BLaER1 treated with 17β-estradiol and CSF1 and Interleukin-3, amounts not matched to agents 10 nM and 100 nM (cell line): ENCODE measurements around the gene MYZAP.

Experiments
- H3K27ac ChIP-seq, 11 experiments: shearing (Covaris generic); formaldehyde crosslinking; 2 replicates each; pipeline ENCODE4 v1.8.1; 2022
- H3K27me3 ChIP-seq, 11 experiments: shearing (Covaris generic); formaldehyde crosslinking; 2 replicates each; pipeline ENCODE4 v1.8.1; 2022
- H3K36me3 ChIP-seq, 11 experiments: shearing (Covaris generic); formaldehyde crosslinking; 2 replicates each; pipeline ENCODE4 v1.8.1; 2022
- H3K4me1 ChIP-seq, 10 experiments: shearing (Covaris generic); formaldehyde crosslinking; 2 replicates each; pipeline ENCODE4 v1.8.1; 2022
- H3K4me2 ChIP-seq, 11 experiments: shearing (Covaris generic); formaldehyde crosslinking; 2 replicates each; pipeline ENCODE4 v1.8.1; 2022
- H3K4me3 ChIP-seq, 10 experiments: shearing (Covaris generic); formaldehyde crosslinking; 2 replicates each; pipeline ENCODE4 v1.8.1; 2022
- H3K9ac ChIP-seq, 11 experiments: shearing (Covaris generic); formaldehyde crosslinking; 2 replicates each; pipeline ENCODE4 v1.8.1; 2022
- H3K9me3 ChIP-seq, 11 experiments: shearing (Covaris generic); formaldehyde crosslinking; replicated peaks in 1 of 11; 2 replicates each; pipeline ENCODE4 v1.8.1; 2022
- H4K20me1 ChIP-seq, 11 experiments: shearing (Covaris generic); formaldehyde crosslinking; 2 replicates each; pipeline ENCODE4 v1.8.1; 2022
- Cebpa-rat ChIP-seq, 11 experiments: shearing (Covaris generic); IDR thresholded peaks; 2 replicates each; pipeline ENCODE4 v1.8.1; 2022

The MYZAP gene

GRCh38 chr15:57639306-57639705 is 47.6 kb downstream of the MYZAP start:
- Histone ChIP-seq H3K4me1 (peaks cover 0 to 6% (median 0%) of the 10 kb centered on the region in 10 experiments; a peak in 3 of 20 replicates), H3K4me3 (no peak overlapping the region), H3K9me3 (no peaks in the 10 kb centered on the region), H3K27ac (no peak overlapping the region), H3K9ac (no peak overlapping the region), H3K36me3 (no peaks in the 10 kb centered on the region), H4K20me1 (no peaks in the 10 kb centered on the region), H3K27me3 (no peaks in the 10 kb centered on the region), H3K4me2 (peak overlapping the region in 2 of 11 experiments; percentile 12; a peak in 1 of 22 replicates)
- no peak for TF ChIP-seq Cebpa-rat (IDR thresholded peaks at IDR 0.05)

DNA sequence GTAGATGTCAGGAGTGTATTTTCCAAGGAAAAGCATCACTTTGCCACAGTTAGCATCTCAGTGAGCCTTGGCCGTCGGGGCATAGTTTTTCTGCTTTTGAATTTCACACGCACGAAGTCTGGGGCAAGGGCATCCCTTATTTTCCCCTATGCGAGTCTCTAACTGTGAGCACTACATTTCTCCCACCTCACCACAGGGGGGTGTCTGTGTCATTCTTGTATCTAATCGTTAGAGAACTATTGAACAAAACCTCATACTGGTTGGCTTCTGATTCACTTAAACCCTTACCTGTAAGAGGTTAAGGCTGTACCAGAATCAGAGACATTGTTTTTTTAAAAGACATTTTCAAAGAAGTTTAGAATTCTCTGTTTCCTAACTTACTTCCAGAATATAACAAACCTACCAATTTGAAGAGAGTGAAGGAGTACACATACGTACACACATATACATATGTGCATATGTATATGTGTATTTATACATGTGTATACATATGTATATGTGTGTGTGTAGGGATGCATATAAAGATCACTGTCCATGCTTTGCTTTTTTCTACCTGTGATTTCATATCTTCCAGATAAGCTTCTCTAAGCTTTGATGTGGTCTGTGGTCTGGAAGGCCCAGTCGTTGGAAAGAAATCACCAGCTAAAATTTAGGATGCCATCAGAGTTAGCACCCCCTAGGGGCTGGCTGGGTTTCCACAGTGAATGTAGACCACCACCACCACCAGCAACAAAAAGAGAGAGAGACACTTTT is 49.4 kb downstream of the MYZAP start:
- H3K36me3 ChIP-seq = no peaks in the 10 kb centered on the region
- H3K4me1 ChIP-seq = peaks cover 0 to 12% (median 1%) of the 10 kb centered on the region in 10 experiments; a peak in 5 of 20 replicates
- H4K20me1 ChIP-seq = no peaks in the 10 kb centered on the region
- H3K27me3 ChIP-seq = no peaks in the 10 kb centered on the region
- no peaks in the 10 kb centered on the region for H3K9me3 ChIP-seq
- no peak overlapping the region for H3K4me3 ChIP-seq
- H3K27ac ChIP-seq = no peak overlapping the region
- no peak overlapping the region for H3K9ac ChIP-seq
- TF ChIP-seq Cebpa-rat (IDR thresholded peaks at IDR 0.05) = no peak
- H3K4me2 ChIP-seq = no peak overlapping the region

- Histone ChIP-seq H3K36me3 (no peaks in the 10 kb centered on the region), H3K27me3 (no peaks in the 10 kb centered on the region), H3K9ac (no peak overlapping the region), H3K9me3 (no peaks in the 10 kb centered on the region), H3K4me1 (peaks cover 0 to 24% (median 1%) of the 10 kb centered on the region in 10 experiments; a peak in 5 of 20 replicates), H3K4me3 (no peak overlapping the region), H4K20me1 (no peaks in the 10 kb centered on the region), H3K27ac (no peak overlapping the region), H3K4me2 (no peak overlapping the region)
- TF ChIP-seq Cebpa-rat (IDR thresholded peaks at IDR 0.05) = no peak
These were observed 52.1 kb downstream of the MYZAP start for GRCh38 chr15:57643826-57644225.

DNA sequence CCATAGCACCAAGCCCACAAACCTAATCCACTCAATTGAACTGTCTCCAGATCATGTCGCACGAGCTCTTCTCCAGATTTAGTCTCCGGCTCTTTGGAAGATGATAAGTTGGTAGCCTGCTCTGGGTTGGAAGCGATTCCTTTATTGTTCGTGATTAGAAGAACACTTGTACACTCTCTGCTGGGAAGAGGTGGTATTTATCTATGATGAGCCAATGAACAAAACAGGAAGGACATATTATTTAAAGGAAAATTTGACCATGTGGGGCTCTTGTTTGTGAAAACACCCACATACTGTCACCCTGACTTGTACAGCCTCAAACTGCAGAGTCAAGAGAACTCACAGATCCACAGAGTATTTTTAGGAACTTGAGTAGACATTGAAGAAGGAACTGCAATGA is 54.4 kb downstream of the MYZAP start:
- no peaks in the 10 kb centered on the region for H3K27me3 ChIP-seq
- no peak for TF ChIP-seq Cebpa-rat (IDR thresholded peaks at IDR 0.05)
- peak overlapping the region in 3 of 11 experiments; percentile 12 to 72 (median 69); a peak in 5 of 22 replicates for H3K4me2 ChIP-seq
- H3K4me1 ChIP-seq = peaks cover 0 to 23% (median 0%) of the 10 kb centered on the region in 10 experiments; a peak in 4 of 20 replicates
- H3K4me3 ChIP-seq = no peak overlapping the region
- H3K36me3 ChIP-seq = no peaks in the 10 kb centered on the region
- no peaks in the 10 kb centered on the region for H3K9me3 ChIP-seq
- no peak overlapping the region for H3K9ac ChIP-seq
- H4K20me1 ChIP-seq = no peaks in the 10 kb centered on the region
- no peak overlapping the region for H3K27ac ChIP-seq

DNA sequence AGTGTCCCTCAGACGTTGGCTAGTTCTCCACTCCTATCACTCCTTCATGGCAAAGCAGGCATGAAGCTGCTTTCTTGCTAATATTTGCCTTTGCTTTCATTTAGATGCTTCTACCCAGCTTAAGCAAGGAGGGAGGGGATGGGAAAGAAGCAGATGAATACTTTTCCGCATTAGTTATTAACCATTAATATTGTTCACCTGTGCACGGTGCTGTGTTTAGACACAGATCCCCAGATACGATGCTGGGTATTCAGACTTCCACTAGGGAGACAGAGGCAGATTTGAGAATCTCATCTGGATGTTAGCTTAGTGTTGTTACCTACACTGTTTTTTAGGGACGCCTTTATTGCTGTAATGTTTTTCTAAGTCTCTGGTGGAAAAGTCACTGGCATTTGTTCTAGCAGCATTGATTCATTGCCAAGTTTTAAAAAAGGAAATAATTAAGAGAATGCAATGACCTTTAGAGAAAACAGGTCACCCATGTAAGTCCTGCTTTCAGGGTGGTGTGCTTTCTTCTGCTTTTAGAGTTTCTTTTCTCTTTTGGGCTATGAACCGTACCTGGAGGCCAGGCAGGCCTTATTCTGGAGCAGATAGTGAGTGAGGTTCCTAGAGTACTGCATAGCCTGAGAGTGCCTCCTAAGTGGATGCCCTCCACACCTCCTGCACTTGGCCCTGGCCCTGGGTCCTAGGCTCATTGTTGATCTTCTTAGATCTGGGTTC is 55.5 kb downstream of the MYZAP start:
- H3K27ac ChIP-seq = no peak overlapping the region
- H3K4me1 ChIP-seq = peaks cover 0 to 23% (median 0%) of the 10 kb centered on the region in 10 experiments; a peak in 4 of 20 replicates
- no peaks in the 10 kb centered on the region for H3K9me3 ChIP-seq
- H4K20me1 ChIP-seq = no peaks in the 10 kb centered on the region
- no peak overlapping the region for H3K4me3 ChIP-seq
- H3K36me3 ChIP-seq = no peaks in the 10 kb centered on the region
- no peak overlapping the region for H3K9ac ChIP-seq
- H3K27me3 ChIP-seq = no peaks in the 10 kb centered on the region
- TF ChIP-seq Cebpa-rat (IDR thresholded peaks at IDR 0.05) = no peak
- peak overlapping the region in 2 of 11 experiments; percentile 69 to 72; a peak in 4 of 22 replicates for H3K4me2 ChIP-seq

- TF ChIP-seq Cebpa-rat (IDR thresholded peaks at IDR 0.05) = no peak
- no peaks in the 10 kb centered on the region for H3K9me3 ChIP-seq
- H3K9ac ChIP-seq = no peak overlapping the region
- no peak overlapping the region for H3K27ac ChIP-seq
- no peaks in the 10 kb centered on the region for H3K27me3 ChIP-seq
- no peaks in the 10 kb centered on the region for H4K20me1 ChIP-seq
- H3K4me1 ChIP-seq = peaks cover 0 to 23% (median 0%) of the 10 kb centered on the region in 10 experiments; a peak in 4 of 20 replicates
- no peaks in the 10 kb centered on the region for H3K36me3 ChIP-seq
- no peak overlapping the region for H3K4me3 ChIP-seq
- peak overlapping the region in 1 of 11 experiments; percentile 15; a peak in 1 of 22 replicates for H3K4me2 ChIP-seq
These were observed 56.1 kb downstream of the MYZAP start for GRCh38 chr15:57647791-57648130.

DNA sequence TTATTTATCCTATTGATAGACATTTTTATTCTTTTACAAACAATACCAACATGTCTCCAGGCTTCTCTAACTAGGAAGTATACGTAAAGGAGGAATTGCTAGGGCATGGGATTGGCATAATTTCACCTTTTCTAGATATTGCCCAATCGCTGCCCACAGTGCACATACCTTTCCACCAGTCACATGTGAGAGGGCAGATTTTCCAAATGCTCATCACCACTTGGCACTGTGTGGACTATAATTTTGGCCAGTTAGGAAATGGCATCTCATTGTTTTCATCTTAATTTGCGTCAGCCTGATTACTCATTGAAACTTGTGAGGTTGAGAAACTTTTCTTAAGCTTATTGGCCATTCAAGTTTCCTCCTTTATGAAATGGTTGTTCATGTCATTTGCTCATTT is 57.4 kb downstream of the MYZAP start:
- no peak overlapping the region for H3K27ac ChIP-seq
- H3K4me3 ChIP-seq = no peak overlapping the region
- no peaks in the 10 kb centered on the region for H3K9me3 ChIP-seq
- H3K4me2 ChIP-seq = no peak overlapping the region
- H3K9ac ChIP-seq = no peak overlapping the region
- no peaks in the 10 kb centered on the region for H3K36me3 ChIP-seq
- TF ChIP-seq Cebpa-rat (IDR thresholded peaks at IDR 0.05) = no peak
- no peaks in the 10 kb centered on the region for H4K20me1 ChIP-seq
- no peaks in the 10 kb centered on the region for H3K27me3 ChIP-seq
- peaks cover 0 to 23% (median 0%) of the 10 kb centered on the region in 10 experiments; a peak in 4 of 20 replicates for H3K4me1 ChIP-seq

GRCh38 chr15:57651445-57651844 is 59.7 kb downstream of the MYZAP start:
- Histone ChIP-seq H3K27me3 (no peaks in the 10 kb centered on the region), H4K20me1 (no peaks in the 10 kb centered on the region), H3K36me3 (no peaks in the 10 kb centered on the region), H3K9me3 (no peaks in the 10 kb centered on the region), H3K4me3 (no peak overlapping the region), H3K27ac (no peak overlapping the region), H3K9ac (no peak overlapping the region), H3K4me2 (no peak overlapping the region), H3K4me1 (peaks cover 0 to 13% (median 0%) of the 10 kb centered on the region in 10 experiments; a peak in 4 of 20 replicates)
- no peak for TF ChIP-seq Cebpa-rat (IDR thresholded peaks at IDR 0.05)

GRCh38 chr15:57652481-57652880 is 60.8 kb downstream of the MYZAP start:
- Histone ChIP-seq H3K27ac (no peak overlapping the region), H4K20me1 (no peaks in the 10 kb centered on the region), H3K9ac (no peak overlapping the region), H3K4me3 (no peak overlapping the region), H3K4me1 (peaks cover 0 to 2% (median 0%) of the 10 kb centered on the region in 10 experiments; a peak in 1 of 20 replicates), H3K9me3 (no peaks in the 10 kb centered on the region), H3K36me3 (no peaks in the 10 kb centered on the region), H3K4me2 (no peak overlapping the region), H3K27me3 (no peaks in the 10 kb centered on the region)
- TF ChIP-seq Cebpa-rat (IDR thresholded peaks at IDR 0.05) = no peak
